Effector memory CD8-positive, alpha-beta T cell (primary cell): ENCODE data around the gene CAMTA1.

Source experiments
- ATAC-seq: fragments of 150-1000 bp; cut with Tn5 transposase; replicated peaks from 2 replicates; pipeline ENCODE4 v1.10.0; 2021; ENCODE audit warnings: mild to moderate bottlenecking, moderate library complexity
- DNase-seq, 3 experiments: peaks; one replicate each; pipeline ENCODE4 v3.0.0; 2021
- H3K27ac Mint-ChIP-seq, 2 donors: one replicate each; pipeline ENCODE4 v1.8.0; 2022; ENCODE audit warnings: mild to moderate bottlenecking in 2 of 2, mixed read lengths in 2 of 2, moderate library complexity in 2 of 2
- H3K27me3 Mint-ChIP-seq, 2 donors: one replicate each; pipeline ENCODE4 v1.8.0; 2022; ENCODE audit warnings: mixed read lengths in 2 of 2
- H3K36me3 Mint-ChIP-seq: one replicate; pipeline ENCODE4 v1.8.0; 2022; ENCODE audit warnings: mild to moderate bottlenecking, moderate library complexity, mixed read lengths; ENCODE audit not compliant: insufficient read depth
- H3K4me1 Mint-ChIP-seq, 2 donors: one replicate each; pipeline ENCODE4 v1.8.0; 2022; ENCODE audit warnings: low read depth in 2 of 2, mixed read lengths in 2 of 2
- H3K4me3 Mint-ChIP-seq, 2 donors: one replicate each; pipeline ENCODE4 v1.8.0; 2022; ENCODE audit warnings: mild to moderate bottlenecking in 2 of 2, mixed read lengths in 2 of 2, moderate library complexity in 2 of 2
- H3K9me3 Mint-ChIP-seq, 2 donors: one replicate each; pipeline ENCODE4 v1.8.0; 2022; ENCODE audit warnings: mixed read lengths in 2 of 2

The CAMTA1 gene

DNA sequence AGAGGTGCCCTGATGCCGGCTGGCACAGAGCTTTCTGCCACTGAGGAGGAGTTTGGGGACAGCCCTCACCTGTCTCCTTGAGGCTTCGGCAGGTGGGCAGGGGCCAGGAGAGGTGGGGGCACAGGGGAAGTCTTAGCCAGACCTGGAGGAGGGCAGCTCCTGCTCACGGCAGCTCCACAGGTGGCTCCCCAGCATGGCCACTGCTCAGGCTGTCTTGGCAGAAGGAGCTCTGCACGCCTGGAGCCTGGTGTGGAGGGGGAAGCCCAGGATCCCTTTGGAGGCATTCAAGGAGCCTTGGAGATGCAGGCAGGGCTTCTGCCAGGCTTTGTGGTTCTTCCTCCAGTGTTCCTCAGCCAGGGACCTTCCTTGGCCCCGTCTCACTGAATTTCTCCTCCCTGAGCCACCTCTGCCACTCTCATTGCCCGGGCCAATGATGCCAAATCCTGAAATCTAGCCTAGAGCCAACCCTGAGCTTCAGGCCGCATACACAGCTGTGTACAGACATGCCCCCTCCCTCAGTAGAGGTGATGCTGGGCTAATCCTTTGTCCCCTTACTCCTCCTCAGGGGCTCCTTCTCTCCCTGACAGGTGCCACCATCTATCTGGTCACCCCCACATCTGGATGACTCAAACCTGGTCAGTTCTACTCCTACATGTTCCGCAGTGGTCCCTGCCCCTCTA is 734.1 kb downstream of the CAMTA1 start:
- no peak for DNase-seq
- Mint-ChIP-seq H3K4me1 (peaks cover 0 to 2% of the 10 kb centered on the region in 2 donors), H3K4me3 (peak overlapping the region in 1 of 2 donors; percentile 13), H3K36me3 (no peaks in the 10 kb centered on the region), H3K27me3 (peaks cover 26 to 65% of the 10 kb centered on the region in 2 donors), H3K9me3 (no peaks in the 10 kb centered on the region), H3K27ac (no peak overlapping the region)
- ATAC-seq, result no peak

GRCh38 chr1:7519861-7520395 is 734.7 kb downstream of the CAMTA1 start:
- peaks cover 0 to 2% of the 10 kb centered on the region in 2 donors for H3K4me1 Mint-ChIP-seq
- peaks cover 30 to 66% of the 10 kb centered on the region in 2 donors for H3K27me3 Mint-ChIP-seq
- H3K27ac Mint-ChIP-seq, result no peak overlapping the region
- no peak for ATAC-seq
- no peaks in the 10 kb centered on the region for H3K36me3 Mint-ChIP-seq
- no peak overlapping the region for H3K4me3 Mint-ChIP-seq
- DNase-seq, result no peak
- H3K9me3 Mint-ChIP-seq, result no peaks in the 10 kb centered on the region

- Mint-ChIP-seq H3K36me3 (no peaks in the 10 kb centered on the region), H3K27me3 (peaks cover 33 to 69% of the 10 kb centered on the region in 2 donors), H3K27ac (no peak overlapping the region)
Observed at GRCh38 chr1:7520496-7520895, 735.2 kb downstream of the CAMTA1 start.

GRCh38 chr1:7524341-7525337 is 739.4 kb downstream of the CAMTA1 start:
- no peak for DNase-seq
- H3K4me3 Mint-ChIP-seq, result no peak overlapping the region
- H3K4me1 Mint-ChIP-seq, result no peaks in the 10 kb centered on the region
- no peak overlapping the region for H3K27ac Mint-ChIP-seq
- no peak for ATAC-seq
- no peaks in the 10 kb centered on the region for H3K9me3 Mint-ChIP-seq
- H3K36me3 Mint-ChIP-seq, result no peaks in the 10 kb centered on the region
- H3K27me3 Mint-ChIP-seq, result peaks cover 18 to 56% of the 10 kb centered on the region in 2 donors

More at GRCh38 chr1:7520496-7520895, 735.2 kb downstream of the CAMTA1 start:
- ATAC-seq (no peak), DNase-seq (no peak)
- Mint-ChIP-seq H3K9me3 (no peaks in the 10 kb centered on the region), H3K4me1 (peaks cover 0 to 2% of the 10 kb centered on the region in 2 donors), H3K4me3 (no peak overlapping the region)

GRCh38 chr1:7525338-7526063 is 740.2 kb downstream of the CAMTA1 start:
- ATAC-seq (no peak), DNase-seq (no peak)
- Mint-ChIP-seq H3K4me3 (no peak overlapping the region), H3K4me1 (no peaks in the 10 kb centered on the region), H3K27me3 (peaks cover 18 to 63% of the 10 kb centered on the region in 2 donors), H3K9me3 (no peaks in the 10 kb centered on the region), H3K27ac (no peak overlapping the region), H3K36me3 (no peaks in the 10 kb centered on the region)

DNA sequence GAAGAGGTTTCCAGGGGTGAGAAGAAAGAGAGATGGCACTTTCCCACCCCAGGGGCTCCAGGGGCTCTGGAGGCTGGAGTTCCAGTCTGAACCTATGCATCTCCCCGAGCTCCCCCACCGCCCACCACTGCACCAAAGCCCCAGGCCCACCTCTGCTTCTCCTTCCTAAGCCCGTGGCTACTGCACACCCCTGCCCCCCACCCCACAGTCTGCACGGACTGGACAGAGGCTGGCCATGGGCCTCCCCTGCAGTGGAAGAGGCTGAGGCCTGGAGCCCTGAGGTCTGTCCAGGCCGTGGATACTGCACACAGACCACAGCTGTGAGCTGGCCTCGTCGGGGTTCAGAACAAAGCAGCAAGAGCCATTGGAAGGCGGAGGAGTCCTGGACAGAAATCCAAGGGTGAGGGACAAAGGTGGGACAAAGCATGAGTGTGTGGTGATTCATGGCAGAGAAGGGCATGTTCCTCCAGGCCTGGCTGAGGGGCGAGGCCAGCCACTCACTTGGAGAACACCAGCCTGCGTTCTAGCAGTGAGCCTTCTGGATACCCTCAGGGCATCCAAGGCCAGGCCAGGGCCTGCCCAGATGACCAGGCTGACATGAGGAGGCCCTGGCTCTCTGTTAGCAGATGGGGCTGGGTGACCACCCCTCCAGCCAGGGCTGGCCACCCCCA is 741.1 kb downstream of the CAMTA1 start:
- H3K27ac Mint-ChIP-seq, result no peak overlapping the region
- H3K9me3 Mint-ChIP-seq, result no peaks in the 10 kb centered on the region
- ATAC-seq, result no peak
- H3K4me3 Mint-ChIP-seq, result no peak overlapping the region
- H3K27me3 Mint-ChIP-seq, result peaks cover 18 to 68% of the 10 kb centered on the region in 2 donors
- no peaks in the 10 kb centered on the region for H3K4me1 Mint-ChIP-seq
- no peaks in the 10 kb centered on the region for H3K36me3 Mint-ChIP-seq
- no peak for DNase-seq

DNA sequence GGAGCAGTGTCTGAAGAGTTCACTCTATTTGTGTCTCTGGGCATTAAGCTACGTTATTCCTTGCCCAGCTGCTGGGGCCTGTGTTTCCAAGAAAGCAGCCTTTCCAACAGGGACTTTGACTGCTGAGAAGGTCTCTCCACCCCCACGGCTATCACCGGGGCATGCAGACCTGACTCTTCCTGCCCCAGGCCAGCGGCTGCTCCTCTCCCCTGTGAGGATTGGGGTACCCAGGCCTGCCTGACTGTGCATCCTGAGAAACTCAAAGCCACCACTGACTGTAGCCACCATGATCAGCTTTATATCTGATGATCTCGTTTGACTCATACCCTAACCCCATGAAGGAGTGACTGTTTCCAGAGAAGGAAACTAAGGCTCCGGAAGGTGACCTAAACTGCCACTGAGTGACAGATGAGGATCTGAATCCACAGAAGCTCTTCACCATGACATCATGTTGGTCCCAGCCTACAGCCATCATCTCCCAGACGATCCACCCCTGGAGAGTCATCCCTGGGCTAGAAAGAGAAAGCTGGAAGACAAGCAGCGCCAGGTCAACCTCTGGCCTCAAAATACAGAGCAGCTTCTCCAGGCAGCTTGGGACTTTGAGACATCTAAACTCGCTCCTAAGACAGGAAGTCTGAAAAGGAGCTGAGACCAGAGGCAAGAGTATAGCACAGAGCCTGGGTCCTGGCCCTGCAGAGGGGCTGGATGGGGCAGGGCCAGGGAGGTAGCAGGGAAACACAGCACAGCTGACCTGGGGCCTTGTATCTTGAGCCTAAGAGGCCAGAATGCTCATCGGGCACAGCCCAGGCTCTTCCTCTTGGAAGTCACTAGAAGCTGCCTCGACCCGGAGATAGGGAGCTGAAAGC is 741.8 kb downstream of the CAMTA1 start:
- ATAC-seq (no peak), DNase-seq (no peak)
- no peak overlapping the region for H3K27ac Mint-ChIP-seq
- H3K36me3 Mint-ChIP-seq, result no peaks in the 10 kb centered on the region
- no peak overlapping the region for H3K4me3 Mint-ChIP-seq
- peaks cover 19 to 70% of the 10 kb centered on the region in 2 donors for H3K27me3 Mint-ChIP-seq
- no peaks in the 10 kb centered on the region for H3K4me1 Mint-ChIP-seq
- H3K9me3 Mint-ChIP-seq, result no peaks in the 10 kb centered on the region

DNA sequence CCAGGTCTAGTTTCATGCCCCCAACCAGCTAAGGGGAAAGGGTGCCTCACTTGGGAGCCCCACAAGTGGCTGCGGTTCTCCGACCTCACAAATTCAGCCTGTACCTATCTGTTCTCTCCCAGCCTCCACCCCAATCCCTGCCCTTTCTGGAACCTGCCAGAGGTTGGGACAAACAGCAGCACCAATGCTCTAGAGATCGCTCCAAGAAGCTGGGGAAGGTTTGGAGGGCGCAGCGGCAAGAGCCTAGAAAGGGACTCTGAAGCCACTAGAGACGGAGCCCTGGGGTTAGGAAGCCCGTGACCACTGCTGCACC is 742.4 kb downstream of the CAMTA1 start:
- Mint-ChIP-seq H3K4me3 (no peak overlapping the region), H3K27me3 (peaks cover 25 to 70% of the 10 kb centered on the region in 2 donors), H3K9me3 (no peaks in the 10 kb centered on the region), H3K36me3 (no peaks in the 10 kb centered on the region), H3K27ac (no peak overlapping the region), H3K4me1 (no peaks in the 10 kb centered on the region)
- ATAC-seq (no peak), DNase-seq (no peak)

- no peak for DNase-seq
- Mint-ChIP-seq H3K27me3 (peaks cover 21 to 70% of the 10 kb centered on the region in 2 donors), H3K36me3 (no peaks in the 10 kb centered on the region), H3K9me3 (no peaks in the 10 kb centered on the region), H3K4me3 (no peak overlapping the region), H3K27ac (no peak overlapping the region), H3K4me1 (no peaks in the 10 kb centered on the region)
- ATAC-seq, result no peak
Observed at GRCh38 chr1:7528386-7529198, 743.3 kb downstream of the CAMTA1 start.

GRCh38 chr1:7529917-7530316 is 744.7 kb downstream of the CAMTA1 start:
- H3K36me3 Mint-ChIP-seq, result no peaks in the 10 kb centered on the region
- ATAC-seq, result no peak
- no peak for DNase-seq

DNA sequence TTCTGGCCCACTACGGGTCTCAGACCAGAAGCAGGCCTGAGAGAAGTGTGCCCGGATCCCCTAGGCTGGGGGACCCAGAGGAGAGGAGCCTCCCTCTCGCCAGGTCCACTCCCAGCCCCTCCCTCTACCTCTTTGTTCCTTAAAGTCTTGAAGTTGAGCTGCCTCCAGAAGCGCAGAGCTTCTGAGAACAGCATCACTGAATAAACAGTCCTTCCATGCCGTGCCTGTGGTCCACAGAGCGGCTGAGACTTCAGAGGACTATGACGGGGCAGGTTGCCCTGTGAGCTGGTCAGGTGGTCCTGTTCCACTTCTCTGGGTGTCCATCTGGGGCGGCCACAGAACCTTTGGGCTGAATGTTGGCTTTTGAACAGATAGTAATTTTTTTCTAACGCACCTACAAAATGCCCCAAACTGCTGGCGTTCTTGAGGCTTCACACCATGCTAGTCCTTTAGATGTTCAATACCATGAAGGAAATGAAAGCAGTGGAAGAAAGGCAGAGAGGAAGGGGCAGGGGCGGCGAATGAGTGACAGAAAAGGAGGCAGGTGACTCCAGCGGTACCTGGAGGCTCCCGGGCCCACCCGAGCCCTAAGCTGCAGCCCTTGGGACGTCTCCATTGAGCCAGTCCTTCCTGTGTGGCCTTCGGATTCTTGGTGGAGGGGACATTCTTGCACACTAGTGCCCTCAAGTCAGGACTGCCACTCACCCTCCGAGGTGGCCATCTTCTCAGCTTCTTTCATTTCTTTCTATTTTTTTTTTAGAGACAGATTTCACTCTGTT is 746.5 kb downstream of the CAMTA1 start:
- no peaks in the 10 kb centered on the region for H3K9me3 Mint-ChIP-seq
- no peak for DNase-seq
- peaks cover 10 to 65% of the 10 kb centered on the region in 2 donors for H3K27me3 Mint-ChIP-seq
- no peak overlapping the region for H3K4me3 Mint-ChIP-seq
- peaks cover 0 to 5% of the 10 kb centered on the region in 2 donors for H3K4me1 Mint-ChIP-seq
- ATAC-seq, result no peak
- H3K27ac Mint-ChIP-seq, result no peak overlapping the region
- no peaks in the 10 kb centered on the region for H3K36me3 Mint-ChIP-seq

More at GRCh38 chr1:7529917-7530316, 744.7 kb downstream of the CAMTA1 start:
- Mint-ChIP-seq H3K4me3 (no peak overlapping the region), H3K27ac (no peak overlapping the region), H3K27me3 (peaks cover 13 to 72% of the 10 kb centered on the region in 2 donors), H3K4me1 (no peaks in the 10 kb centered on the region), H3K9me3 (no peaks in the 10 kb centered on the region)
